NCI-H1436 (cell line): Measurements from ENCODE around the gene STUM.
A peak's percentile ranks its signal among the peaks of the same experiment; 100 is the strongest.

ENCODE experiments used
- DNase-seq: peaks from one replicate; lab custom pipeline; 2025; lab: John Stamatoyannopoulos, UW

The STUM gene

DNA sequence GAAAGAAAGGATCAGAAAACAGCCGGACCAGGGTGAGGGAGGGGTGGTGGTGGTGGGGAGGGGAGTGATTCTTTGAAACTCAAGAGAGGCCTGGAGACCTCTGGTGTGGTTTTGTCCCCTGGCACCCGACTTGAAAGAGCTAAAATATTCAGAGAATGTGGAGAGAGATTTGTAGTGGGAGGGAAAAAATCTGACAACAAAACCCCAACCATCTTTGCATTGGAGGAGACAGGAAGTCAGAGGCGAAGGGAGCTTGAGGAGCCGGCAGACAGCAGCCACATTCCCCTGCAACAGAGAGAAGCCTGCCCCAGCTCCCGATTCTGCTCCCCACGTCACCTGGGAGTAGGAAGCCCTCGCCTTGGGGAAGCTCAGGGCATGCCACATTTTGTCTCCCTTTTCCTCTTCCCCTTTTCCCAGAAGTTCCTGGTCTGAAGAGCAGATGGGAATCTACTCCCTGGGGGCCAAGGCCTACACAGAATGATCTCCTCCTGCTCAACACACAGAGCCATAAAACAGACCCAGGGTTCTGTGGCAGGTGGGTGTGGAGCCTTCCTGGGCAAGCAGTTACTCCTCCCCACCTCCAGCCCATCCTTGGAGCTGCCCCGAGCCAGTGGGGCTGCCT lies 105.6 kb downstream of the STUM start:
- no peak for DNase-seq

DNA sequence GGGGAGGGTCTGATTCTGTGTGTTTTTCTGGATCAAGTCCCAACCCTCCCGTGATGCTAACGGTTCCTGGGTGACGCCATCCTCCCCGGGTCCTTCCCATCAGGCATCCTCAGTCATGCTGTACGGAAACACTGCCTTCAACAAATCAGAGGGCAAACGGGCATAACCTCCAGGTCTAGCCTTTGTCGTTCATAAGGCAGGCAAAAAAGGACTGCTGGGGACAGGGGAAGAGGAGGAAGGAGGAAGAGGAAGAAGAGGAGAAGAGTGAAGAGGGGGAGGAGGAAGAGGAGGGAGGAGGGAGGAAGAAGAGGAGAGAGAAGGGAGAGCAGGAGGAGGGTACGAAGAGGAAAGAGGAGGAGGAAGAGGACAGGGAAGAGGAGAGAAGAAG lies 106.1 kb downstream of the STUM start:
- DNase-seq, result no peak

- DNase-seq, result no peak
Observed at GRCh38 chr1:226655251-226656163, 106.9 kb downstream of the STUM start.

DNA sequence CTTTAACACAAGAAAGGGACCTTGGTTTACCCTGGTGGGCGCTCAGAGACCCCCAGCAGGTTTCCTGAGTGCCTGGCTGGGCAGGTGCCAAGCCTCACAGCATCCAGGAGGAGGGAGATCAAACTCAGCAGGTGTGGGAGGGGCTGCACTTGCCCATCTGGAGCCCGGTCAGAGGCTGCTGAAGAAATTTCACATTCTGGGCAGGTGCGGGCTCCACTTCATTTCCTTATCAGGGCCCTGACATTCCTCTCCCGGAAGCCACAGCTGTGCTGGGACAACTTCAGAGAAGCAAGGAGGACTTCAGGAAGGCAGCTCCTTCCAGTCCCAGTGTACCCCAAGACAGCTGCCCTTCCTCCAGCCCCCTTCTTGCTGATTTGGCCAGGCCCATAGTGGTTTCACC lies 107.6 kb downstream of the STUM start:
- no peak for DNase-seq

DNA sequence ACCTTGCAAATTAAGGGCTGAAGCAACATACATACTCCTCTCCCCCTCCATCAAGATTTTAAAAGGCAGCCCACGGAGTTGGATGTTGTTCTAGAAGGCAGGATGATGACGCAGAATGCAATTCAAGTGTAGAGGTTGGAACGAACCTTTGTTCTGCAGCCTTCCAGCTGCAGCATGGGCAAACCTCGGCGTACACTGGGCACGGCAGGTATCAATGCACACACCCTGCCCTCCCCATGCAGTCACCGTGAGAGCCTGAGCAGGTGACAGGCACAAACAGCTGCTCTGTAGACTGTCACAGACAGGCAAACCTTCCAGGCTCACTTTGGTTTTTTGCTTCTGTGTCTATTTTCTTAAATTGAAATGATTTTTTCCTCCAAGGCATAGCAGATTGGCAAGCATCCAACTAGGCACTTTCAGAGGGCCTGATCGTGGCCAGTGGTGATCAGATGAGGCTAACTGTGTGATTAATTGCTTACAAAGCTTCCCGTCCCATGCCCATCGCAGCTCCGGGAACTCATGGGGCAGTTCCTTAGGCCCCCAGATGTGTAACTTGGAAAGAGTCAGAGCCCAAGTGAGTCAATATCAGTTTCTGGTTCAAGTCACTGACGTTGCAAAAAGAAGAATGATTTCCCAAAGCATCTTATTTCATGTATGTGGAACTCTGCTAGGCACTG lies 108.2 kb downstream of the STUM start:
- DNase-seq, result peak; percentile 72

DNA sequence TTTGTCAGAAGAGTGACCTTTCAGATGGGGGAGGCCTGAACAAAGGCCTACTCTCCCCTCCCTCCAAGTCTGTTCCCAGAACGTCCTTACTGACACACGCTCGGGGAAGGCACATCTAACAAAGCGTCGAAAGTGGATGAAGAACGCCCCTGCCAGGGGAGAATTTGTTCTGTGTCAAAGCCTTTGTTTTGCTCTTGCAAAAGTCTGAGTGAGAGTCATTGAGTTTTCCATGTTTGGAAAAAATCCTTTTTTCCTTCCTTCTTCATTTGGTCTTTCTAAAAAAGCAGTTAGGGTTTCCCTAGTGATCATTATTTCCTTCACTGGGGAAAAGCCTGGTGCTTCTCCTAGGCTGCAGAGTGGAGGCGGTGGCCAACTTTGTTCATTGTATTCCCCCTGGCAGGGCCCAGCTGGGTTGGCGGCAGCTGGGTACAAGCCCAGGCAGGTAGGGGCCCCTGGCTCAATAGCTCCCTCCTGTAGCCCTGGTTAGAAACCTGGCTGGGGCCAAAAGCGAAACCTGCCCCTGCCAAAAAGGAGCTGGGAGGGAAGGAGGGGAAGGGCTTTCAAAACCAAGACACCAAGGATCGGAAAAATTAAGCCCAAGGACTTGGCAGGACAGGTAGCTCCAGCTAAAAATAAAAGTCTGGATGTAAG lies 109.5 kb downstream of the STUM start:
- peak; percentile 42 for DNase-seq

GRCh38 chr1:226658546-226659125 lies 110.1 kb downstream of the STUM start:
- no peak for DNase-seq
